ENCODE data around the gene ATP12A.

The ATP12A gene

GRCh38 chr13:24745516-24745860 is 65.3 kb downstream of the ATP12A start:
- no peaks in the 10 kb centered on the region for H3K9me3 ChIP-seq (ENCODE audit: insufficient read depth, low read depth, low read length)
- H3K36me3 ChIP-seq (ENCODE audit: insufficient read depth, low read length), result no peaks in the 10 kb centered on the region
- no peak overlapping the region for H3K4me2 ChIP-seq (ENCODE audit: low read depth, low read length, poor library complexity, severe bottlenecking)
- no peak overlapping the region for H3K4me3 ChIP-seq (ENCODE audit: low read length, poor library complexity, severe bottlenecking)
- TF ChIP-seq, protein P1, sequence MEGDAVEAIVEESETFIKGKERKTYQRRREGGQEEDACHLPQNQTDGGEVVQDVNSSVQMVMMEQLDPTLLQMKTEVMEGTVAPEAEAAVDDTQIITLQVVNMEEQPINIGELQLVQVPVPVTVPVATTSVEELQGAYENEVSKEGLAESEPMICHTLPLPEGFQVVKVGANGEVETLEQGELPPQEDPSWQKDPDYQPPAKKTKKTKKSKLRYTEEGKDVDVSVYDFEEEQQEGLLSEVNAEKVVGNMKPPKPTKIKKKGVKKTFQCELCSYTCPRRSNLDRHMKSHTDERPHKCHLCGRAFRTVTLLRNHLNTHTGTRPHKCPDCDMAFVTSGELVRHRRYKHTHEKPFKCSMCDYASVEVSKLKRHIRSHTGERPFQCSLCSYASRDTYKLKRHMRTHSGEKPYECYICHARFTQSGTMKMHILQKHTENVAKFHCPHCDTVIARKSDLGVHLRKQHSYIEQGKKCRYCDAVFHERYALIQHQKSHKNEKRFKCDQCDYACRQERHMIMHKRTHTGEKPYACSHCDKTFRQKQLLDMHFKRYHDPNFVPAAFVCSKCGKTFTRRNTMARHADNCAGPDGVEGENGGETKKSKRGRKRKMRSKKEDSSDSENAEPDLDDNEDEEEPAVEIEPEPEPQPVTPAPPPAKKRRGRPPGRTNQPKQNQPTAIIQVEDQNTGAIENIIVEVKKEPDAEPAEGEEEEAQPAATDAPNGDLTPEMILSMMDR (conservative IDR thresholded peaks at IDR 0.05; ENCODE audit: low read length), result no peak
- no peak for TF ChIP-seq EZH2phosphoT487 (IDR thresholded peaks at IDR 0.05; ENCODE audit: borderline replicate concordance)
- H3K27me3 ChIP-seq (ENCODE audit: insufficient read depth, low read length, poor library complexity, severe bottlenecking), result no peaks in the 10 kb centered on the region
- H3K9me2 ChIP-seq (replicated peaks; ENCODE audit: low read depth, low read length), result no peaks in the 10 kb centered on the region
- H3K4me1 ChIP-seq (ENCODE audit: insufficient read depth, low read length, poor library complexity, severe bottlenecking), result peaks cover 30% of the 10 kb centered on the region
- no peaks in the 10 kb centered on the region for H3F3A ChIP-seq (ENCODE audit: low read depth)
- H3K9ac ChIP-seq (ENCODE audit: low read depth, low read length, poor library complexity, severe bottlenecking), result no peak overlapping the region
- no peaks in the 10 kb centered on the region for H3K79me2 ChIP-seq (ENCODE audit: insufficient read depth, low read length)
- no peak overlapping the region for H2AFZ ChIP-seq (ENCODE audit: low read length)
- no peaks in the 10 kb centered on the region for H4K20me1 ChIP-seq (ENCODE audit: insufficient read depth, low read length, poor library complexity, severe bottlenecking)

DNA sequence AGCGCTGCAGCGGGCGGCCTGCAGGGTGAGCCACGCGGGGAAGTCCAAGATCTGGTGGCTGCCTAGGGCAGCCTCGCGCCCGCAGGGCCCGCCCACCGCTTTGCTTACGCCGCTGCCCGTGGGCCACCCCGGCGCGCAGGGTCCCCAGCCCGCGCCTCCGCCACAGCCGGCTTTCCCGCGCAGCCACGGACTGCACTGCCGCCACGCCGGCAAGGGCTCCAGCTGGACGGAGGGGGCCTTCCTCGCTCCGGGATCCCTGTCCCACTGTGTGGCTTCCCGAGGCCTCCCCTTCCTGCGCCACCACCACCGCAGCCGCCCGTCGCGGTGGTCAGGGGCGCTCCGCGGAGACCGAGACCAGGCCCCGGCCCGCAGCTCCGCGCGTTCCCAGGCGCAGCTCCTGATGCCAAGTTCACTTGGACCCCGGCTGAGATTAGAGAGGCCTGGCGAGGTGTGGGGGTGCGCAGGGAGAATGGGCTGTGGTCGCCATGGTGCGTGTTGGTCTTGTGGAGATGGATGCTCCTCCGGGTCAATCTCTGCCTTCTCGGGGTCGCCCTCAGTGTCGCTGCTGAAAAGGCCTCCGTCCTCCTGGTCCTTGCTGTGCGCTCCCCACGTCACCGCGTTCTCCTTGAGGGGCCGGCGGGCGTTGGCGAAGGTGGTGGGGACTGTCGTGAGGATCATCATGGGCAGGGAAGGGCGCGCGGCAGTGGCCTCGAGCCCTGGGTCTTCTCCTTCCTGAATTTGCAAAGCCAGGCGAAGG is 65.8 kb downstream of the ATP12A start:
- H3K9me2 ChIP-seq (replicated peaks; ENCODE audit: low read depth, low read length), result no peaks in the 10 kb centered on the region
- H3K4me1 ChIP-seq (ENCODE audit: insufficient read depth, low read length, poor library complexity, severe bottlenecking), result peaks cover 30% of the 10 kb centered on the region
- no peaks in the 10 kb centered on the region for H3K9me3 ChIP-seq (ENCODE audit: insufficient read depth, low read depth, low read length)
- no peak overlapping the region for H3K4me3 ChIP-seq (ENCODE audit: low read length, poor library complexity, severe bottlenecking)
- no peaks in the 10 kb centered on the region for H3K79me2 ChIP-seq (ENCODE audit: insufficient read depth, low read length)
- TF ChIP-seq, protein P1 (conservative IDR thresholded peaks at IDR 0.05; ENCODE audit: low read length), result no peak
- no peak for TF ChIP-seq EZH2phosphoT487 (IDR thresholded peaks at IDR 0.05; ENCODE audit: borderline replicate concordance)
- no peaks in the 10 kb centered on the region for H3K27me3 ChIP-seq (ENCODE audit: insufficient read depth, low read length, poor library complexity, severe bottlenecking)
- H3F3A ChIP-seq (ENCODE audit: low read depth), result no peaks in the 10 kb centered on the region
- H4K20me1 ChIP-seq (ENCODE audit: insufficient read depth, low read length, poor library complexity, severe bottlenecking), result no peaks in the 10 kb centered on the region
- no peaks in the 10 kb centered on the region for H3K36me3 ChIP-seq (ENCODE audit: insufficient read depth, low read length)
- H2AFZ ChIP-seq (ENCODE audit: low read length), result no peak overlapping the region
- no peak overlapping the region for H3K9ac ChIP-seq (ENCODE audit: low read depth, low read length, poor library complexity, severe bottlenecking)
- no peak overlapping the region for H3K4me2 ChIP-seq (ENCODE audit: low read depth, low read length, poor library complexity, severe bottlenecking)

GRCh38 chr13:24746618-24747247 is 66.5 kb downstream of the ATP12A start:
- Histone ChIP-seq H3K9me2 (replicated peaks; ENCODE audit: low read depth, low read length) (no peaks in the 10 kb centered on the region), H3K4me1 (ENCODE audit: insufficient read depth, low read length, poor library complexity, severe bottlenecking) (peaks cover 25% of the 10 kb centered on the region), H2AFZ (ENCODE audit: low read length) (no peak overlapping the region), H4K20me1 (ENCODE audit: insufficient read depth, low read length, poor library complexity, severe bottlenecking) (no peaks in the 10 kb centered on the region), H3K27me3 (ENCODE audit: insufficient read depth, low read length, poor library complexity, severe bottlenecking) (no peaks in the 10 kb centered on the region), H3K36me3 (ENCODE audit: insufficient read depth, low read length) (no peaks in the 10 kb centered on the region), H3K4me2 (ENCODE audit: low read depth, low read length, poor library complexity, severe bottlenecking) (no peak overlapping the region), H3F3A (ENCODE audit: low read depth) (no peaks in the 10 kb centered on the region), H3K9ac (ENCODE audit: low read depth, low read length, poor library complexity, severe bottlenecking) (no peak overlapping the region), H3K9me3 (ENCODE audit: insufficient read depth, low read depth, low read length) (no peaks in the 10 kb centered on the region), H3K79me2 (ENCODE audit: insufficient read depth, low read length) (no peaks in the 10 kb centered on the region), H3K4me3 (ENCODE audit: low read length, poor library complexity, severe bottlenecking) (no peak overlapping the region)
- TF ChIP-seq EZH2phosphoT487 (IDR thresholded peaks at IDR 0.05; ENCODE audit: borderline replicate concordance), result no peak
- TF ChIP-seq, protein P1 (conservative IDR thresholded peaks at IDR 0.05; ENCODE audit: low read length), result no peak
